ENCODE data around the gene PLA2G4F. TPM values are rescaled to one million over a fixed set of nuclear protein-coding genes. Genes with fewer than 3 reads are reported as not detected.

Gene PLA2G4F
- total RNA-seq, 4 donors from 2014 or later: not detected

GRCh38 chr15:42147431-42147735, 9.1 kb downstream of the PLA2G4F start:
- no peak for TF ChIP-seq CTCF (IDR thresholded peaks at IDR 0.05; ENCODE audit: low read depth)

- TF ChIP-seq CTCF (IDR thresholded peaks at IDR 0.05; ENCODE audit: low read depth): no peak
These were observed 9.6 kb downstream of the PLA2G4F start for GRCh38 chr15:42146551-42147430.

GRCh38 chr15:42145546-42146455, 10.6 kb downstream of the PLA2G4F start:
- no peak for TF ChIP-seq CTCF (IDR thresholded peaks at IDR 0.05; ENCODE audit: low read depth)

- TF ChIP-seq CTCF (IDR thresholded peaks at IDR 0.05; ENCODE audit: low read depth): no peak
These were observed 11.5 kb downstream of the PLA2G4F start for GRCh38 chr15:42144841-42145375.

- no peak for TF ChIP-seq CTCF (IDR thresholded peaks at IDR 0.05; ENCODE audit: low read depth)
These were observed 12.4 kb downstream of the PLA2G4F start for GRCh38 chr15:42143866-42144625.

GRCh38 chr15:42143356-42143755, 13.1 kb downstream of the PLA2G4F start:
- TF ChIP-seq CTCF (IDR thresholded peaks at IDR 0.05; ENCODE audit: low read depth): no peak

All from subcutaneous adipose tissue (tissue), 4 donors.